Prostate gland (tissue), 2 donors: Measurements from ENCODE around the gene PA2G4. TPM values are rescaled to one million over a fixed set of nuclear protein-coding genes. Genes with fewer than 3 reads are reported as not detected.

Experiments
- DNase-seq: peaks from one replicate; pipeline ENCODE4 v3.0.0-alpha.2; 2019; ENCODE audit warnings: low spot score
- H3K27ac ChIP-seq, 2 donors: fragments of 200-600 bp; sonication (generic); 2 replicates each; pipeline ENCODE4 v1.5.1; 2017 to 2019
- H3K27me3 ChIP-seq: fragments of 200-600 bp; sonication (generic); replicated peaks from 2 replicates; pipeline ENCODE4 v1.5.1; 2019; ENCODE audit not compliant: insufficient read depth
- H3K36me3 ChIP-seq, 2 donors: fragments of 200-600 bp; sonication (generic); 1 replicate in 1 of 2; 2 replicates in 1 of 2; pipeline versions ENCODE4 v1.5.1 to v1.8.1; 2017 to 2019
- H3K4me1 ChIP-seq: fragments of 200-600 bp; sonication (generic); replicated peaks from 2 replicates; pipeline ENCODE4 v1.5.1; 2019
- H3K4me3 ChIP-seq, 2 donors: fragments of 200-600 bp; sonication (generic); 2 replicates each; pipeline ENCODE4 v1.5.1; 2017 to 2019
- H3K9me3 ChIP-seq: fragments of 200-600 bp; sonication (generic); 2 replicates; pipeline ENCODE4 v1.5.1; 2017
- POLR2A ChIP-seq: fragments of 450-650 bp; IDR thresholded peaks from one replicate; pipeline ENCODE4 v1.6.1; 2016; ENCODE audit warnings: antibody characterized with exemption, mild to moderate bottlenecking
- POLR2AphosphoS5 ChIP-seq: sonication (generic); formaldehyde crosslinking; IDR thresholded peaks from one replicate; pipeline ENCODE4 v1.6.1; 2017; ENCODE audit warnings: antibody characterized with exemption
- WGBS: methylation state at CpG from one replicate; pipeline ENCODE4 v1.1.5; 2018; 5-methylcytosine and 5-hydroxymethylcytosine counted together
- intact Hi-C: fragments of 100-400 bp; cut with DNase I; formaldehyde crosslinking; loops from one replicate; pipeline ENCODE4 v1.14.2; 2022
- total RNA-seq, 2 donors: library from RNA; depleted of rRNA; stranded (reverse); fragments of >200 nt; gene quantifications; one replicate each; pipeline ENCODE4 v1.1.0, GENCODE V29; 2016
- TF ChIP-seq, protein P1 (sequence below), 4 experiments: fragments of 200-600 bp in 2 of 4; fragments of 450-650 bp in 2 of 4; sonication (generic) in 2 of 4; IDR thresholded peaks; 1 replicate in 3 of 4; 2 replicates in 1 of 4; pipeline ENCODE4 v1.5.1; 2016 to 2019; ENCODE audit warnings: antibody characterized with exemption in 4 of 4, mild to moderate bottlenecking in 2 of 4, moderate library complexity in 2 of 4

The PA2G4 gene
- total RNA-seq, 2 donors from 2014 or later = 75.0 to 93.3 TPM

DNA sequence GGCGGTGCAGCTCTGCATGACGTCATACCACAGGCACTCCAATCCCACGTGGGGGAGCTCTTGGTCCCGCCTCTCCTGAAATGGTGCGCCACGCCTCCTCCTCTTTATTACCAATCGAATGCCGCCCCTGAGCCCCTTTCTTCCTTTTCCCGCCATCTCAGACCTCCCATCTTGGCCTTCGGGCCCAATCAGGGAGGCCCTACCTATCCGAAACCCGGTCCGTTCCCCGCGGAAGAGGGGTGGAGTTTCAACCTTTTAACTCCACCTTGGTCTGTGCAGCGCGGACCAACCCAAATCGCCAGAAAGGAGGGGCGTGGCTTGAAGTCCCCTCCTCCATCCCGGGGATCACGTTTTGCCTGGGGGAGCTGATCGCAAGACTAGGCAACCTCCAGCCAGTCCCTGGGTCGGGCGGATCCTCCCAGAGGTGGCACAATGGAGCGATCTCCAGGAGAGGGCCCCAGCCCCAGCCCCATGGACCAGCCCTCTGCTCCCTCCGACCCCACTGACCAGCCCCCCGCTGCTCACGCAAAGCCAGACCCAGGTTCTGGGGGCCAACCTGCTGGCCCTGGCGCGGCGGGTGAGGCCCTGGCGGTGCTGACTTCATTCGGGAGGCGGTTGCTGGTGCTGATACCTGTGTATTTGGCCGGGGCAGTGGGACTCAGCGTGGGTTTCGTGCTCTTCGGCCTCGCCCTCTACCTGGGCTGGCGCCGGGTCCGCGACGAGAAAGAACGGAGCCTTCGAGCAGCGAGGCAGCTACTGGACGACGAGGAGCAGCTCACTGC lies 23.7 kb downstream of the PA2G4 start, which contains the start of gene ESYT1:
ESYT1 (plus strand) TSS at position 380 of the 782 bp plus-strand sequence; CDS start at position 433, 53 bp downstream.
- Histone ChIP-seq H3K9me3 (no peaks in the 10 kb centered on the region), H3K4me1 (peaks cover 11% of the 10 kb centered on the region), H3K36me3 (peaks cover 6 to 9% of the 10 kb centered on the region in 2 donors), H3K27ac (peak within 1 kb of the TSS; percentile 82 to 94), H3K27me3 (no peaks in the 10 kb centered on the region), H3K4me3 (peak within 1 kb of the TSS; percentile 59 to 76)
- DNase-seq = peak; percentile 99
- intact Hi-C loops = loop anchor here (2.0 to 5.0 kb wide), 3 partner anchors 31 to 339 kb away; partner anchors contain the start of genes MYL6, SMARCC2 and SPRYD4
- TF ChIP-seq POLR2AphosphoS5 (peak; percentile 99), POLR2A (peak; percentile 99)
- TF ChIP-seq, protein P1, sequence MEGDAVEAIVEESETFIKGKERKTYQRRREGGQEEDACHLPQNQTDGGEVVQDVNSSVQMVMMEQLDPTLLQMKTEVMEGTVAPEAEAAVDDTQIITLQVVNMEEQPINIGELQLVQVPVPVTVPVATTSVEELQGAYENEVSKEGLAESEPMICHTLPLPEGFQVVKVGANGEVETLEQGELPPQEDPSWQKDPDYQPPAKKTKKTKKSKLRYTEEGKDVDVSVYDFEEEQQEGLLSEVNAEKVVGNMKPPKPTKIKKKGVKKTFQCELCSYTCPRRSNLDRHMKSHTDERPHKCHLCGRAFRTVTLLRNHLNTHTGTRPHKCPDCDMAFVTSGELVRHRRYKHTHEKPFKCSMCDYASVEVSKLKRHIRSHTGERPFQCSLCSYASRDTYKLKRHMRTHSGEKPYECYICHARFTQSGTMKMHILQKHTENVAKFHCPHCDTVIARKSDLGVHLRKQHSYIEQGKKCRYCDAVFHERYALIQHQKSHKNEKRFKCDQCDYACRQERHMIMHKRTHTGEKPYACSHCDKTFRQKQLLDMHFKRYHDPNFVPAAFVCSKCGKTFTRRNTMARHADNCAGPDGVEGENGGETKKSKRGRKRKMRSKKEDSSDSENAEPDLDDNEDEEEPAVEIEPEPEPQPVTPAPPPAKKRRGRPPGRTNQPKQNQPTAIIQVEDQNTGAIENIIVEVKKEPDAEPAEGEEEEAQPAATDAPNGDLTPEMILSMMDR (IDR thresholded peaks at IDR 0.05) = peak in 1 of 4 experiments; percentile 19
- WGBS = under 1% methylated on average over 48 of the region's 49 CpGs

DNA sequence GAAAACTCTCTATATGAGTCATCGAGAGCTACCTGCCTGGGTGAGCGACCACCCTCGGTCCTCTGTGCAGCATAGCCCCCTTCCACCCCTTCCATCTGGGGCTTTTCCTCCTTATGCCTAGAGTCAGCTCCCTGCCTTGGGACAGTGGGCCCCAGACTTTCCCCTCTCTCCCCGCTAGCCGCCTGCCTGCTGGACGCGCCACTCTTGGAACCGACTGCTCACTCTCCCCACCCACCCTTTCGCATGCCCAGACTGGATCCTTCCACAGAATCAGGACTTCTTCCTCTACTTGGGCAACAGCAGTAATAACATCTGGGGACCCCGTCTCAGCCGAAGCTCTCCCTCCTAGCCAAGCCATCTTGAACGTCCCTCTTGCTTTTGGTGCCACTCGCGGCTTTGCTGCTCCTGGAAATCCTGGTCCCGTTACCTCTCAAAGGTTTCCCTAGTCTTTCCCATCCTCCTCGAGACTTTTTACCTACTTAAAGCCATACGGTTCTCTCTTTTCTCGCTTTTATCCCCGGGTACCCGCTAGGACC lies 24.4 kb downstream of the PA2G4 start:
- WGBS = 0% methylated on average over 20 of the region's 20 CpGs
- Histone ChIP-seq H3K9me3 (no peaks in the 10 kb centered on the region), H3K4me1 (peaks cover 11% of the 10 kb centered on the region), H3K4me3 (peak overlapping the region; percentile 59 to 76), H3K27ac (peak overlapping the region; percentile 82 to 94), H3K27me3 (no peaks in the 10 kb centered on the region), H3K36me3 (peaks cover 6 to 9% of the 10 kb centered on the region in 2 donors)
- intact Hi-C loops = loop anchor here (5.0 kb wide), 1 partner anchor 339 kb away; the partner anchor contains the start of gene SPRYD4
- TF ChIP-seq POLR2A = no peak
- no peak for TF ChIP-seq POLR2AphosphoS5
- peak; percentile 33 for DNase-seq

DNA sequence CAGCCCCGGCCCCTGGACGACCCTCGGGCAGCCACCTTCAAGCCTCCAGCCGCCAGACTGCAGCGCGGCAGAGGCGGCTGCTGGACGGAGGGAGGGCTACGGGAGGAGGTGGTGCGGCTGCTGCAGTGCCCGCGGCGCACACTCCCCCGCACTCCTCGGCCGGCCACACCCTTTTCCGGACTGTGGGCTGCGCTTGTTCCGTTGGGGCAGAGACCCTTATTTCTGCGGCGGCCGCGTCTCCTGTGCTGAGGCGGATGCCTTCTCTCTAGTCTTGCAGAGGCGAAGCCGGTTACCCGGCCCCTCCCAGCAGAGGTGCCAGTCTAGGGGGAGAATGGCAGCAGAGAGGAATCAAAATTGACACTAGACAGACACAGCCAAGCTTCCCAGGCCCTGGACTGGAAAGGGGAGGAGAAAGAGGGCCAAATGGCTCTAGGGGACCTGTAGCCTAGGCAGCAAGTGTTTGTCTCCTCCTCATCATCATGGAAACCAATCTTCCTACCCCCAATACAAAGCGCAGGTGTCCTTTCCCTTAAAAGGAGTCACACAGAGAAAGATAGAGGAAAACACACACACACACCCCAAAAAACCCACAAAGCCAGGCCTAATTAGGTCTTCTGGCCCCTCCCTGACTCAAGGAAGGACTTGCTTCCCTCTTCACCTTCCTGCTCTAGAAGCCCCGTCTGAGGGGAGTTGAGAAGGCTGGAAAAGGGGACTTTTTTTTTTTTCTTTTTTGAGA lies 25.0 kb downstream of the PA2G4 start:
- intact Hi-C loops = loop anchor here (5.0 kb wide), 1 partner anchor 338 kb away; the partner anchor contains the start of gene SPRYD4
- H3K27me3 ChIP-seq = no peaks in the 10 kb centered on the region
- WGBS = 2% methylated on average over 29 of the region's 29 CpGs
- peak overlapping the region; percentile 59 to 76 for H3K4me3 ChIP-seq
- DNase-seq = peak; percentile 45
- no peaks in the 10 kb centered on the region for H3K9me3 ChIP-seq
- H3K4me1 ChIP-seq = peaks cover 11% of the 10 kb centered on the region
- H3K36me3 ChIP-seq = peaks cover 6 to 9% of the 10 kb centered on the region in 2 donors
- TF ChIP-seq, protein P1 (IDR thresholded peaks at IDR 0.05) = peak in 1 of 4 experiments; percentile 6
- TF ChIP-seq POLR2A (peak; percentile 47), POLR2AphosphoS5 (peak; percentile 43)
- peak overlapping the region; percentile 82 to 94 for H3K27ac ChIP-seq

DNA sequence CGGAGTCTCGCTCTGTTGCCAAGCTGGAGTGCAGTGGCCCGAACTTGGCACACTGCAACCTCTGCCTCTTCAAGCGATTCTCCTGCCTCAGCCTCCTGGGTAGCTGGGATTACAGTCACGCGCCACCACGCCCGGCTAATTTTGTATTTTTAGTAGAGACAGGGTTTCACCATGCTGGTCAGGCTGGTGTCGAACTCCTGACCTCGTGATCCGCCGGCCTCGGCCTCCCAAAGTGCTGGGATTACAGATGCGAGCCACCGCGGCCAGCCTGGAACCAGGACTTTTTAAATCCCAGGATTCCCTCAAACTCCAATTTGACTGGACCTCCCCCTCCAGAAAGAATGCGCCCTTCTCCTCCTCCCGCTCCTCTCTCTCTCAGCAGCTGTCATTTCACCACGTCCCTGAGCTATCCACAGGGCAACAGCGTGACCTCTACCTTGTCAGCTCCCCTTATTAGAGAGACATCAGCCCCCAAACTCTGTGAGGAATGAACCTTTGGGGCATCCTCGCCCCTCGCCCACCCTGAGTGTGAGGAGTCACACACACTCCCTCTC lies 25.7 kb downstream of the PA2G4 start:
- DNase-seq = no peak
- intact Hi-C loops = loop anchor here (5.0 kb wide), 1 partner anchor 337 kb away; the partner anchor contains the start of gene SPRYD4
- WGBS = 68% methylated on average over 22 of the region's 22 CpGs
- Histone ChIP-seq H3K27ac (peak overlapping the region in 1 of 2 donors; percentile 82), H3K36me3 (peaks cover 6 to 9% of the 10 kb centered on the region in 2 donors), H3K27me3 (no peaks in the 10 kb centered on the region), H3K4me3 (peak overlapping the region in 1 of 2 donors; percentile 59), H3K4me1 (peaks cover 11% of the 10 kb centered on the region), H3K9me3 (no peaks in the 10 kb centered on the region)
- no peak for TF ChIP-seq POLR2A
- TF ChIP-seq POLR2AphosphoS5 = no peak
- TF ChIP-seq, protein P1 (IDR thresholded peaks at IDR 0.05) = no peak
